Ovary (tissue), 3 donors: Measurements from ENCODE around the gene SLC25A33.

Experiments used
- CTCF ChIP-seq, 3 donors: fragments of 450-650 bp in 2 of 3; fragments of 200-600 bp in 1 of 3; IDR thresholded peaks; one replicate each; pipeline versions ENCODE4 v1.5.1 to v1.8.0; 2016 to 2022; ENCODE audit warnings: antibody characterized with exemption in 3 of 3, mild to moderate bottlenecking in 1 of 3
- EP300 ChIP-seq: sonication (generic); formaldehyde crosslinking; IDR thresholded peaks from one replicate; pipeline ENCODE4 v1.6.1; 2017; ENCODE audit warnings: antibody characterized with exemption
- POLR2A ChIP-seq: fragments of 450-650 bp; IDR thresholded peaks from one replicate; pipeline ENCODE4 v1.6.1; 2017; ENCODE audit warnings: antibody characterized with exemption, mild to moderate bottlenecking, moderate library complexity
- donor health status: DM: no; HTN: no; CAD: no.

GRCh38 chr1:9555942-9556341 is 16.7 kb downstream of the SLC25A33 start:
- TF ChIP-seq CTCF (IDR thresholded peaks at IDR 0.05) = no peak
- no peak for TF ChIP-seq POLR2A
- TF ChIP-seq EP300 = no peak
